ENCODE data around the gene GABPB2.

Gene GABPB2

GRCh38 chr1:151070474-151071276 is at the start of gene GABPB2:
TSS of gene GABPB2 (plus strand) at chr1:151070761. CDS start at chr1:151088190, 17,429 bp downstream.
- Histone ChIP-seq H3K4me1 (ENCODE audit: control insufficient read depth, insufficient read depth, low read length, unreplicated experiment) (peaks cover 24% of the 10 kb centered on the region), H3K4me3 (ENCODE audit: low read depth, low read length) (peak within 1 kb of the TSS; percentile 87), H3K27me3 (ENCODE audit: insufficient read depth, low read length) (no peaks in the 10 kb centered on the region), H3K27ac (ENCODE audit: low read depth, low read length) (peak within 1 kb of the TSS; percentile 97), H3K36me3 (ENCODE audit: insufficient read depth, low read length) (peaks cover 3% of the 10 kb centered on the region; the same call in 1 of the 2 replicates), H3K79me2 (ENCODE audit: control insufficient read depth, insufficient read depth, low read length, unreplicated experiment) (peaks cover 36% of the 10 kb centered on the region), H2AFZ (ENCODE audit: low read length, unreplicated experiment) (peak within 1 kb of the TSS; percentile 48)

GRCh38 chr1:151024540-151025146 is 45.9 kb upstream of the GABPB2 start:
- H3K4me1 ChIP-seq (ENCODE audit: control insufficient read depth, insufficient read depth, low read length, unreplicated experiment) = no peaks in the 10 kb centered on the region
- H3K4me3 ChIP-seq (ENCODE audit: low read depth, low read length) = no peak overlapping the region
- no peaks in the 10 kb centered on the region for H3K79me2 ChIP-seq (ENCODE audit: control insufficient read depth, insufficient read depth, low read length, unreplicated experiment)
- H3K27ac ChIP-seq (ENCODE audit: low read depth, low read length) = no peak overlapping the region
- no peaks in the 10 kb centered on the region for H3K36me3 ChIP-seq (ENCODE audit: insufficient read depth, low read length)
- H2AFZ ChIP-seq (ENCODE audit: low read length, unreplicated experiment) = no peak overlapping the region
- no peaks in the 10 kb centered on the region for H3K27me3 ChIP-seq (ENCODE audit: insufficient read depth, low read length)

GRCh38 chr1:151026460-151026859 is 44.1 kb upstream of the GABPB2 start:
- H3K4me1 ChIP-seq (ENCODE audit: control insufficient read depth, insufficient read depth, low read length, unreplicated experiment) = no peaks in the 10 kb centered on the region

DNA sequence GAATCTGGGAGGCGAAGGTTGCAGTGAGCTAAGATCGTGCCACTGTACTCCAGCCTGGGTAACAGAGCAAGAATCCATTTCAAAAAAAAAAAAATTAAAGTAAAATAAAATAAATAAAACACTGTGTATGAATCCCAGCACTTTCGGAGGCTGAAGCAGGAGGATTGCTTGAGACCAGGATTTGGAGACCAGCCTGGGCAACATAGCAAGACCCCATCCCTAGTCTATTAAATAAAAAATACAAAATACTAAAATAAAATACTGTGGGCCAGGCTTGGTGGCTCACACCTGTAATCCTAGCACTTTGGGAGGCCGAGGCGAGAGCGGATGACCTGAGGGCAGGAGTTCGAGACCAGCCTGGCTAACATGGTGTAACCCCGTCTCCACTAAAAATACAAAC is 38.4 kb upstream of the GABPB2 start:
- no peaks in the 10 kb centered on the region for H3K27me3 ChIP-seq (ENCODE audit: insufficient read depth, low read length)
- no peak overlapping the region for H3K4me3 ChIP-seq (ENCODE audit: low read depth, low read length)
- H3K4me1 ChIP-seq (ENCODE audit: control insufficient read depth, insufficient read depth, low read length, unreplicated experiment) = no peaks in the 10 kb centered on the region
- H3K27ac ChIP-seq (ENCODE audit: low read depth, low read length) = no peak overlapping the region
- no peaks in the 10 kb centered on the region for H3K36me3 ChIP-seq (ENCODE audit: insufficient read depth, low read length)
- no peak overlapping the region for H2AFZ ChIP-seq (ENCODE audit: low read length, unreplicated experiment)
- no peaks in the 10 kb centered on the region for H3K79me2 ChIP-seq (ENCODE audit: control insufficient read depth, insufficient read depth, low read length, unreplicated experiment)

More at GRCh38 chr1:151026460-151026859, 44.1 kb upstream of the GABPB2 start:
- no peak overlapping the region for H2AFZ ChIP-seq (ENCODE audit: low read length, unreplicated experiment)
- no peaks in the 10 kb centered on the region for H3K27me3 ChIP-seq (ENCODE audit: insufficient read depth, low read length)
- no peaks in the 10 kb centered on the region for H3K36me3 ChIP-seq (ENCODE audit: insufficient read depth, low read length)
- H3K79me2 ChIP-seq (ENCODE audit: control insufficient read depth, insufficient read depth, low read length, unreplicated experiment) = no peaks in the 10 kb centered on the region
- H3K27ac ChIP-seq (ENCODE audit: low read depth, low read length) = no peak overlapping the region
- no peak overlapping the region for H3K4me3 ChIP-seq (ENCODE audit: low read depth, low read length)

GRCh38 chr1:151035167-151035566 is 35.4 kb upstream of the GABPB2 start:
- Histone ChIP-seq H3K36me3 (ENCODE audit: insufficient read depth, low read length) (no peaks in the 10 kb centered on the region), H3K4me1 (ENCODE audit: control insufficient read depth, insufficient read depth, low read length, unreplicated experiment) (no peaks in the 10 kb centered on the region), H2AFZ (ENCODE audit: low read length, unreplicated experiment) (no peak overlapping the region), H3K79me2 (ENCODE audit: control insufficient read depth, insufficient read depth, low read length, unreplicated experiment) (no peaks in the 10 kb centered on the region), H3K27ac (ENCODE audit: low read depth, low read length) (no peak overlapping the region), H3K27me3 (ENCODE audit: insufficient read depth, low read length) (no peaks in the 10 kb centered on the region), H3K4me3 (ENCODE audit: low read depth, low read length) (no peak overlapping the region)

GRCh38 chr1:151036356-151036755 is 34.2 kb upstream of the GABPB2 start, which contains the start of gene BNIPL:
TSS of gene BNIPL (plus strand) at chr1:151036586. CDS start at chr1:151036726, 140 bp downstream.
- H3K27ac ChIP-seq (ENCODE audit: low read depth, low read length) = no peak within 1 kb of the TSS
- no peak within 1 kb of the TSS for H3K4me3 ChIP-seq (ENCODE audit: low read depth, low read length)
- no peak within 1 kb of the TSS for H2AFZ ChIP-seq (ENCODE audit: low read length, unreplicated experiment)

GRCh38 chr1:151037032-151037431 is 33.5 kb upstream of the GABPB2 start:
- H3K4me3 ChIP-seq (ENCODE audit: low read depth, low read length) = no peak overlapping the region
- H3K36me3 ChIP-seq (ENCODE audit: insufficient read depth, low read length) = no peaks in the 10 kb centered on the region
- H2AFZ ChIP-seq (ENCODE audit: low read length, unreplicated experiment) = no peak overlapping the region
- no peaks in the 10 kb centered on the region for H3K27me3 ChIP-seq (ENCODE audit: insufficient read depth, low read length)
- no peak overlapping the region for H3K27ac ChIP-seq (ENCODE audit: low read depth, low read length)
- no peaks in the 10 kb centered on the region for H3K4me1 ChIP-seq (ENCODE audit: control insufficient read depth, insufficient read depth, low read length, unreplicated experiment)
- H3K79me2 ChIP-seq (ENCODE audit: control insufficient read depth, insufficient read depth, low read length, unreplicated experiment) = no peaks in the 10 kb centered on the region

More at GRCh38 chr1:151036356-151036755, 34.2 kb upstream of the GABPB2 start, which contains the start of gene BNIPL:
- H3K79me2 ChIP-seq (ENCODE audit: control insufficient read depth, insufficient read depth, low read length, unreplicated experiment) = no peaks in the 10 kb centered on the region
- no peaks in the 10 kb centered on the region for H3K36me3 ChIP-seq (ENCODE audit: insufficient read depth, low read length)
- no peaks in the 10 kb centered on the region for H3K4me1 ChIP-seq (ENCODE audit: control insufficient read depth, insufficient read depth, low read length, unreplicated experiment)
- no peaks in the 10 kb centered on the region for H3K27me3 ChIP-seq (ENCODE audit: insufficient read depth, low read length)

- H3K36me3 ChIP-seq (ENCODE audit: insufficient read depth, low read length) = no peaks in the 10 kb centered on the region
- no peak overlapping the region for H2AFZ ChIP-seq (ENCODE audit: low read length, unreplicated experiment)
- H3K27ac ChIP-seq (ENCODE audit: low read depth, low read length) = no peak overlapping the region
- no peaks in the 10 kb centered on the region for H3K79me2 ChIP-seq (ENCODE audit: control insufficient read depth, insufficient read depth, low read length, unreplicated experiment)
- no peak overlapping the region for H3K4me3 ChIP-seq (ENCODE audit: low read depth, low read length)
- H3K27me3 ChIP-seq (ENCODE audit: insufficient read depth, low read length) = no peaks in the 10 kb centered on the region
- no peaks in the 10 kb centered on the region for H3K4me1 ChIP-seq (ENCODE audit: control insufficient read depth, insufficient read depth, low read length, unreplicated experiment)
These were observed 31.0 kb upstream of the GABPB2 start for GRCh38 chr1:151039521-151039920.

DNA sequence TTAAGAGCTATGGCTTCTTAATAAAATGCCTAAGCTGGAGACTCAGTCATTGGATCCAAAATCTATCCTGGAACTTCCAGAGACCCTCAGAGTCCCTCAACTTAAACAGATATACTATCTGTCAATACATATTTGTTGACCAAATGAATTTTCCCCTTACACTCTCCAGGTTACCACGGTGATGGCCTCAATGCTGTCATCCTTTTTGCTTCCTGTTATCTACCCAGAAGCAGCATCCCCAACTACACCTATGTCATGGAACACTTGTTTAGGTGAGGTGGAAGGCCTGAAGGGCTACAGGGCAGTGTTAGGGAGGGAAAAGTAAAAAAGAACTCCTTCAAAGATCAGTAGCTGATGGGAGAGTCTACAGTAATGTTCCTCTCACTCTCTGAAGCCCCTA is 27.4 kb upstream of the GABPB2 start:
- Histone ChIP-seq H3K4me1 (ENCODE audit: control insufficient read depth, insufficient read depth, low read length, unreplicated experiment) (peaks cover 5% of the 10 kb centered on the region), H3K4me3 (ENCODE audit: low read depth, low read length) (no peak overlapping the region), H3K36me3 (ENCODE audit: insufficient read depth, low read length) (no peaks in the 10 kb centered on the region), H2AFZ (ENCODE audit: low read length, unreplicated experiment) (no peak overlapping the region), H3K27me3 (ENCODE audit: insufficient read depth, low read length) (no peaks in the 10 kb centered on the region), H3K27ac (ENCODE audit: low read depth, low read length) (no peak overlapping the region), H3K79me2 (ENCODE audit: control insufficient read depth, insufficient read depth, low read length, unreplicated experiment) (no peaks in the 10 kb centered on the region)

DNA sequence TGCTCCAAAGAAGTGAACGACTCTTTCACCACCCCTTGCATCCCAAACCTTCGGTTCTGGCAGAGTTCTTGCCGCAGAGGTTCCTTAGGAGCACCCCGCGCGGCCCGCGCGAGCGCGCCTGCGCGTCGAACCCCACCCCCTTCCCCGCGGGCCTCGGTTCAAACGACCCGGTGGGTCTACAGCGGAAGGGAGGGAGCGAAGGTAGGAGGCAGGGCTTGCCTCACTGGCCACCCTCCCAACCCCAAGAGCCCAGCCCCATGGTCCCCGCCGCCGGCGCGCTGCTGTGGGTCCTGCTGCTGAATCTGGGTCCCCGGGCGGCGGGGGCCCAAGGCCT is 23.0 kb upstream of the GABPB2 start, which contains the start of gene C1orf56:
TSS of gene C1orf56 (plus strand) at position 161 of the 334 bp plus-strand sequence. CDS start at position 258, 97 bp downstream.
- H3K79me2 ChIP-seq (ENCODE audit: control insufficient read depth, insufficient read depth, low read length, unreplicated experiment) = peaks cover 5% of the 10 kb centered on the region
- peak within 1 kb of the TSS; percentile 90 for H2AFZ ChIP-seq (ENCODE audit: low read length, unreplicated experiment)
- H3K4me3 ChIP-seq (ENCODE audit: low read depth, low read length) = peak within 1 kb of the TSS; percentile 93
- H3K27ac ChIP-seq (ENCODE audit: low read depth, low read length) = peak within 1 kb of the TSS; percentile 63
- peaks cover 26% of the 10 kb centered on the region for H3K4me1 ChIP-seq (ENCODE audit: control insufficient read depth, insufficient read depth, low read length, unreplicated experiment)
- no peaks in the 10 kb centered on the region; the same call in 1 of the 2 replicates for H3K36me3 ChIP-seq (ENCODE audit: insufficient read depth, low read length)
- H3K27me3 ChIP-seq (ENCODE audit: insufficient read depth, low read length) = no peaks in the 10 kb centered on the region
